Measurements from ENCODE around the gene CCNY. TPM values are rescaled to one million over a fixed set of nuclear protein-coding genes. Genes with fewer than 3 reads are reported as not detected.

The CCNY gene
- total RNA-seq, 1 experiment from 2014 or later = 62.2 TPM

- Histone ChIP-seq H3K9me2 (ENCODE audit: insufficient read depth) (no peaks in the 10 kb centered on the region), H4K20me1 (ENCODE audit: insufficient read depth) (no peaks in the 10 kb centered on the region), H3K4me2 (ENCODE audit: low read length) (no peak overlapping the region), H3K79me2 (ENCODE audit: insufficient read depth, low read length) (no peaks in the 10 kb centered on the region), H3K27me3 (ENCODE audit: insufficient read depth, low read length) (no peaks in the 10 kb centered on the region), H3K36me3 (ENCODE audit: control insufficient read depth in 1 of 2, insufficient read depth in 2 of 2, low read length in 2 of 2) (no peaks in the 10 kb centered on the region), H3K9me3 (ENCODE audit: control insufficient read depth in 1 of 2, insufficient read depth in 1 of 2, low read depth in 1 of 2, low read length in 2 of 2) (no peaks in the 10 kb centered on the region), H3K4me1 (ENCODE audit: control insufficient read depth in 1 of 2, insufficient read depth in 2 of 2, low read length in 2 of 2) (peaks cover 0 to 6% of the 10 kb centered on the region in 2 experiments; a peak in 2 of 4 replicates), H3K4me3 (replicated peaks in 1 of 2; ENCODE audit: low read depth in 1 of 2, low read length in 2 of 2) (no peak overlapping the region), H2AFZ (ENCODE audit: low read depth, low read length, poor library complexity, severe bottlenecking) (no peak overlapping the region), H3K27ac (ENCODE audit: low read depth, low read length) (no peak overlapping the region), H3K9ac (ENCODE audit: low read length) (no peak overlapping the region)
- ATAC-seq (no peak), DNase-seq (ENCODE audit: low read depth, low spot score) (no peak)
- RAD21 ChIA-PET (ENCODE audit: low non-redundant PET in 1 of 2, low total read pairs in 2 of 2, uncharacterized antibody in 2 of 2, unreplicated experiment in 2 of 2) = no interaction called here
- no TSS peak for BruUV-seq (replicated peaks)
- CTCF ChIA-PET = no interaction called here
- no peak for TF ChIP-seq EZH2 (IDR thresholded peaks at IDR 0.05)
- no peak for TF ChIP-seq MAX (IDR thresholded peaks at IDR 0.05)
- TF ChIP-seq ZFX (IDR thresholded peaks at IDR 0.05) = no peak
- TF ChIP-seq TCF7L2 (IDR thresholded peaks at IDR 0.05; ENCODE audit: borderline replicate concordance, extremely low read depth, insufficient read depth, insufficient read length) = no peak
- TF ChIP-seq POLR2AphosphoS5 (IDR thresholded peaks at IDR 0.05; ENCODE audit: low read depth, low read length) = no peak
- TF ChIP-seq REST (IDR thresholded peaks at IDR 0.05; ENCODE audit: low read depth) = no peak
- no peak for TF ChIP-seq ATF3 (IDR thresholded peaks at IDR 0.05)
- no peak for TF ChIP-seq ZNF274 (IDR thresholded peaks at IDR 0.05; ENCODE audit: low read depth, low read length)
- TF ChIP-seq CTCF (IDR thresholded peaks at IDR 0.05 in 2 of 3, conservative IDR thresholded peaks at IDR 0.05 in 1 of 3; ENCODE audit: borderline replicate concordance in 1 of 3, insufficient read depth in 1 of 3, low read depth in 2 of 3, low read length in 2 of 3) = no peak
- TF ChIP-seq SP1 (IDR thresholded peaks at IDR 0.05; ENCODE audit: low read depth) = no peak
- TF ChIP-seq ZBTB33 (IDR thresholded peaks at IDR 0.05; ENCODE audit: extremely low read depth, insufficient replicate concordance, low read length) = no peak
- intact Hi-C loops (cut with micrococcal nuclease) = no loop called here
- POLR2A ChIA-PET = no interaction called here
These were observed 41.8 kb upstream of the CCNY start for GRCh38 chr10:35294506-35294905.

All from HCT116 (cell line).